NB4 (cell line): ENCODE measurements around the gene FTO.

Experiments used
- MYC ChIP-seq: IDR thresholded peaks from 2 replicates; pipeline ENCODE4 v1.6.1; 2011; ENCODE audit warnings: low read depth, low read length
- POLR2A ChIP-seq: IDR thresholded peaks from 2 replicates; pipeline ENCODE4 v1.6.1; 2011; ENCODE audit warnings: mild to moderate bottlenecking; ENCODE audit not compliant: insufficient read length; ENCODE audit errors: extremely low read depth
- TF ChIP-seq, protein P1 (sequence below): IDR thresholded peaks from one replicate; pipeline ENCODE4 v1.5.1; 2012; ENCODE audit warnings: low read depth, low read length
- TF ChIP-seq, protein P2 (sequence below): IDR thresholded peaks from 2 replicates; pipeline ENCODE4 v1.6.1; 2011; ENCODE audit warnings: low read depth, low read length

DNA sequence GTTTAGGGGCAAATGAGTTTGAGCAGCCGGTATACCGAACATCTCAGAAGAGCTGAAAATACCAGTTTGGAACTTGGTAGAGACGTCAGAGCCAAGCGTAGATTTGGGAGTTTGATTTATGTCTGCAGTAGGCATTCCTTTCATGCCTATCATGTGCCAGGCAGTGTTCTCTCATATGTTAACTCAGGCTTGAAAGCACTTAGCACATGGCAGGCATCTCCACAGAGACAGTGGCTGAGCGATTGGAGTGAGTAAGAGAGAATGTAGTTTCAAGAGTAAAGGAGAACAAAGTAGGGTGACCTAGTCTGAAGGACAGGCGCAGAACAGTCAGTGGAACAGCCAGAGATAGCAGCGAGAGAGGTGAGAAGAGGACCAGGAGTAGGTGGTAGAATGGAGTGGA is 207.0 kb downstream of the FTO start:
- TF ChIP-seq, protein P1, sequence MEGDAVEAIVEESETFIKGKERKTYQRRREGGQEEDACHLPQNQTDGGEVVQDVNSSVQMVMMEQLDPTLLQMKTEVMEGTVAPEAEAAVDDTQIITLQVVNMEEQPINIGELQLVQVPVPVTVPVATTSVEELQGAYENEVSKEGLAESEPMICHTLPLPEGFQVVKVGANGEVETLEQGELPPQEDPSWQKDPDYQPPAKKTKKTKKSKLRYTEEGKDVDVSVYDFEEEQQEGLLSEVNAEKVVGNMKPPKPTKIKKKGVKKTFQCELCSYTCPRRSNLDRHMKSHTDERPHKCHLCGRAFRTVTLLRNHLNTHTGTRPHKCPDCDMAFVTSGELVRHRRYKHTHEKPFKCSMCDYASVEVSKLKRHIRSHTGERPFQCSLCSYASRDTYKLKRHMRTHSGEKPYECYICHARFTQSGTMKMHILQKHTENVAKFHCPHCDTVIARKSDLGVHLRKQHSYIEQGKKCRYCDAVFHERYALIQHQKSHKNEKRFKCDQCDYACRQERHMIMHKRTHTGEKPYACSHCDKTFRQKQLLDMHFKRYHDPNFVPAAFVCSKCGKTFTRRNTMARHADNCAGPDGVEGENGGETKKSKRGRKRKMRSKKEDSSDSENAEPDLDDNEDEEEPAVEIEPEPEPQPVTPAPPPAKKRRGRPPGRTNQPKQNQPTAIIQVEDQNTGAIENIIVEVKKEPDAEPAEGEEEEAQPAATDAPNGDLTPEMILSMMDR: no peak
- TF ChIP-seq POLR2A (no peak), MYC (no peak)
- TF ChIP-seq, protein P2, sequence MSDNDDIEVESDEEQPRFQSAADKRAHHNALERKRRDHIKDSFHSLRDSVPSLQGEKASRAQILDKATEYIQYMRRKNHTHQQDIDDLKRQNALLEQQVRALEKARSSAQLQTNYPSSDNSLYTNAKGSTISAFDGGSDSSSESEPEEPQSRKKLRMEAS: no peak
